Measurements from ENCODE around the gene LIG4.

The LIG4 gene

GRCh38 chr13:108218044-108218974 lies 3.0 kb upstream of the LIG4 start, which contains the start of gene ABHD13 (continued):
- no peak for TF ChIP-seq GFI1B (tag by site-specific recombination; IDR thresholded peaks at IDR 0.05)
- TF ChIP-seq, protein P1, sequence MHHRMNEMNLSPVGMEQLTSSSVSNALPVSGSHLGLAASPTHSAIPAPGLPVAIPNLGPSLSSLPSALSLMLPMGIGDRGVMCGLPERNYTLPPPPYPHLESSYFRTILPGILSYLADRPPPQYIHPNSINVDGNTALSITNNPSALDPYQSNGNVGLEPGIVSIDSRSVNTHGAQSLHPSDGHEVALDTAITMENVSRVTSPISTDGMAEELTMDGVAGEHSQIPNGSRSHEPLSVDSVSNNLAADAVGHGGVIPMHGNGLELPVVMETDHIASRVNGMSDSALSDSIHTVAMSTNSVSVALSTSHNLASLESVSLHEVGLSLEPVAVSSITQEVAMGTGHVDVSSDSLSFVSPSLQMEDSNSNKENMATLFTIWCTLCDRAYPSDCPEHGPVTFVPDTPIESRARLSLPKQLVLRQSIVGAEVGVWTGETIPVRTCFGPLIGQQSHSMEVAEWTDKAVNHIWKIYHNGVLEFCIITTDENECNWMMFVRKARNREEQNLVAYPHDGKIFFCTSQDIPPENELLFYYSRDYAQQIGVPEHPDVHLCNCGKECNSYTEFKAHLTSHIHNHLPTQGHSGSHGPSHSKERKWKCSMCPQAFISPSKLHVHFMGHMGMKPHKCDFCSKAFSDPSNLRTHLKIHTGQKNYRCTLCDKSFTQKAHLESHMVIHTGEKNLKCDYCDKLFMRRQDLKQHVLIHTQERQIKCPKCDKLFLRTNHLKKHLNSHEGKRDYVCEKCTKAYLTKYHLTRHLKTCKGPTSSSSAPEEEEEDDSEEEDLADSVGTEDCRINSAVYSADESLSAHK (tag by site-specific recombination; IDR thresholded peaks at IDR 0.05): peak; percentile 50; the same call in 1 of the 2 replicates
- TF ChIP-seq, protein P2, sequence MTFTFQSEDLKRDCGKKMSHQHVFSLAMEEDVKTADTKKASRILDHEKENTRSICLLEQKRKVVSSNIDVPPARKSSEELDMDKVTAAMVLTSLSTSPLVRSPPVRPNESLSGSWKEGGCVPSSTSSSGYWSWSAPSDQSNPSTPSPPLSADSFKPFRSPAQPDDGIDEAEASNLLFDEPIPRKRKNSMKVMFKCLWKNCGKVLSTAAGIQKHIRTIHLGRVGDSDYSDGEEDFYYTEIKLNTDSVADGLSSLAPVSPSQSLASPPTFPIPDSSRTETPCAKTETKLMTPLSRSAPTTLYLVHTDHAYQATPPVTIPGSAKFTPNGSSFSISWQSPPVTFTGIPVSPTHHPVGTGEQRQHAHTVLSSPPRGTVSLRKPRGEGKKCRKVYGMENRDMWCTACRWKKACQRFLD (tag by site-specific recombination; IDR thresholded peaks at IDR 0.05): no peak
- no peak for TF ChIP-seq ZNF114 (tag by site-specific recombination; IDR thresholded peaks at IDR 0.05)
- peak; percentile 94 for TF ChIP-seq ZNF610 (tag by site-specific recombination; IDR thresholded peaks at IDR 0.05; ENCODE audit: borderline replicate concordance)
- no peak for TF ChIP-seq ZNF10 (tag by site-specific recombination; IDR thresholded peaks at IDR 0.05)
- 0 out of 2 replicates have a peak, but pooled peaks have one; percentile 68 for TF ChIP-seq ZEB2 (tag by site-specific recombination; IDR thresholded peaks at IDR 0.05)
- no peak for TF ChIP-seq HOXD13 (CRISPR knock-in tag; IDR thresholded peaks at IDR 0.05; ENCODE audit: borderline replicate concordance)
- no peak for TF ChIP-seq MYNN (tag by site-specific recombination; IDR thresholded peaks at IDR 0.05; ENCODE audit: borderline replicate concordance)
- no peak for TF ChIP-seq PRDM2 (tag by site-specific recombination; IDR thresholded peaks at IDR 0.05; ENCODE audit: borderline replicate concordance)
- TF ChIP-seq PRDM1 (tag by site-specific recombination; IDR thresholded peaks at IDR 0.05): no peak
- no peak; the same call in none of the 2 replicates for TF ChIP-seq ZSCAN30 (tag by site-specific recombination; IDR thresholded peaks at IDR 0.05)
- TF ChIP-seq ZNF19 (tag by site-specific recombination; IDR thresholded peaks at IDR 0.05; ENCODE audit: low read depth): no peak
- TF ChIP-seq ZNF354C (tag by site-specific recombination; IDR thresholded peaks at IDR 0.05; ENCODE audit: borderline replicate concordance, low read depth): no peak
- TF ChIP-seq, protein P3, sequence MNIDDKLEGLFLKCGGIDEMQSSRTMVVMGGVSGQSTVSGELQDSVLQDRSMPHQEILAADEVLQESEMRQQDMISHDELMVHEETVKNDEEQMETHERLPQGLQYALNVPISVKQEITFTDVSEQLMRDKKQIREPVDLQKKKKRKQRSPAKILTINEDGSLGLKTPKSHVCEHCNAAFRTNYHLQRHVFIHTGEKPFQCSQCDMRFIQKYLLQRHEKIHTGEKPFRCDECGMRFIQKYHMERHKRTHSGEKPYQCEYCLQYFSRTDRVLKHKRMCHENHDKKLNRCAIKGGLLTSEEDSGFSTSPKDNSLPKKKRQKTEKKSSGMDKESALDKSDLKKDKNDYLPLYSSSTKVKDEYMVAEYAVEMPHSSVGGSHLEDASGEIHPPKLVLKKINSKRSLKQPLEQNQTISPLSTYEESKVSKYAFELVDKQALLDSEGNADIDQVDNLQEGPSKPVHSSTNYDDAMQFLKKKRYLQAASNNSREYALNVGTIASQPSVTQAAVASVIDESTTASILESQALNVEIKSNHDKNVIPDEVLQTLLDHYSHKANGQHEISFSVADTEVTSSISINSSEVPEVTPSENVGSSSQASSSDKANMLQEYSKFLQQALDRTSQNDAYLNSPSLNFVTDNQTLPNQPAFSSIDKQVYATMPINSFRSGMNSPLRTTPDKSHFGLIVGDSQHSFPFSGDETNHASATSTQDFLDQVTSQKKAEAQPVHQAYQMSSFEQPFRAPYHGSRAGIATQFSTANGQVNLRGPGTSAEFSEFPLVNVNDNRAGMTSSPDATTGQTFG (tag by site-specific recombination; IDR thresholded peaks at IDR 0.05; ENCODE audit: borderline replicate concordance): no peak
- TF ChIP-seq, protein P4, sequence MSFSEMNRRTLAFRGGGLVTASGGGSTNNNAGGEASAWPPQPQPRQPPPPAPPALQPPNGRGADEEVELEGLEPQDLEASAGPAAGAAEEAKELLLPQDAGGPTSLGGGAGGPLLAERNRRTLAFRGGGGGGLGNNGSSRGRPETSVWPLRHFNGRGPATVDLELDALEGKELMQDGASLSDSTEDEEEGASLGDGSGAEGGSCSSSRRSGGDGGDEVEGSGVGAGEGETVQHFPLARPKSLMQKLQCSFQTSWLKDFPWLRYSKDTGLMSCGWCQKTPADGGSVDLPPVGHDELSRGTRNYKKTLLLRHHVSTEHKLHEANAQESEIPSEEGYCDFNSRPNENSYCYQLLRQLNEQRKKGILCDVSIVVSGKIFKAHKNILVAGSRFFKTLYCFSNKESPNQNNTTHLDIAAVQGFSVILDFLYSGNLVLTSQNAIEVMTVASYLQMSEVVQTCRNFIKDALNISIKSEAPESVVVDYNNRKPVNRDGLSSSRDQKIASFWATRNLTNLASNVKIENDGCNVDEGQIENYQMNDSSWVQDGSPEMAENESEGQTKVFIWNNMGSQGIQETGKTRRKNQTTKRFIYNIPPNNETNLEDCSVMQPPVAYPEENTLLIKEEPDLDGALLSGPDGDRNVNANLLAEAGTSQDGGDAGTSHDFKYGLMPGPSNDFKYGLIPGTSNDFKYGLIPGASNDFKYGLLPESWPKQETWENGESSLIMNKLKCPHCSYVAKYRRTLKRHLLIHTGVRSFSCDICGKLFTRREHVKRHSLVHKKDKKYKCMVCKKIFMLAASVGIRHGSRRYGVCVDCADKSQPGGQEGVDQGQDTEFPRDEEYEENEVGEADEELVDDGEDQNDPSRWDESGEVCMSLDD (tag by site-specific recombination; IDR thresholded peaks at IDR 0.05): no peak; the same call in 1 of the 2 replicates
- peak; percentile 56; the same call in 1 of the 2 replicates for TF ChIP-seq YY1 (tag by site-specific recombination; IDR thresholded peaks at IDR 0.05)
- peak; percentile 54; the same call in 1 of the 2 replicates for TF ChIP-seq KLF17 (tag by site-specific recombination; IDR thresholded peaks at IDR 0.05)
- no peak for TF ChIP-seq ZSCAN18 (tag by site-specific recombination; IDR thresholded peaks at IDR 0.05)
- no peak for TF ChIP-seq ZNF214 (tag by site-specific recombination; IDR thresholded peaks at IDR 0.05; ENCODE audit: borderline replicate concordance)

Measured in HEK293 (cell line).